ENCODE data around the gene ATP6V1F.

GRCh38 chr7:128887169-128888038 is 24.7 kb downstream of the ATP6V1F start:
- TF ChIP-seq POLR2A (IDR thresholded peaks at IDR 0.05; ENCODE audit: low read depth, low read length) (no peak), POLR2AphosphoS5 (IDR thresholded peaks at IDR 0.05; ENCODE audit: low read depth, low read length) (no peak), TAF1 (IDR thresholded peaks at IDR 0.05; ENCODE audit: low read depth, low read length) (no peak), SPI1 (IDR thresholded peaks at IDR 0.05; ENCODE audit: low read depth, low read length) (no peak), PAX5 (IDR thresholded peaks at IDR 0.05; ENCODE audit: insufficient read depth, low read length, severe bottlenecking) (no peak)

All from GM12891 (cell line).